ENCODE results near the gene BSX. TPM values are rescaled to one million over a fixed set of nuclear protein-coding genes. Genes with fewer than 3 reads are reported as not detected.

BSX gene
- total RNA-seq, 1 experiment from 2014 or later: not detected

- POLR2A ChIA-PET (ENCODE audit: low non-redundant PET): no interaction called here
- CTCF ChIA-PET: interaction anchor here (0.7 kb wide), 1 partner anchor 39 kb away, joined by 4 read pairs; no protein-coding TSS in a partner anchor
Measured at GRCh38 chr11:122951211-122951610, 30.4 kb downstream of the BSX start.

GRCh38 chr11:122938557-122938956 is 43.1 kb downstream of the BSX start:
- no peaks in the 10 kb centered on the region for H3K36me3 ChIP-seq (ENCODE audit: insufficient read depth, low read length, poor library complexity, severe bottlenecking)
- DNase-seq (ENCODE audit: low spot score): no peak
- no peaks in the 10 kb centered on the region for H3K9me3 ChIP-seq (ENCODE audit: low read depth, low read length, poor library complexity, severe bottlenecking)
- intact Hi-C loops (cut with micrococcal nuclease; ENCODE audit: unreplicated experiment): no loop called here
- ChIA-PET POLR2A (ENCODE audit: low non-redundant PET) (no interaction called here), CTCF (no interaction called here)
- BruUV-seq (replicated peaks): no TSS peak
- no peak overlapping the region for H3K4me3 ChIP-seq (ENCODE audit: low read depth, low read length, poor library complexity, severe bottlenecking)
- peaks cover 40% of the 10 kb centered on the region for H3K27me3 ChIP-seq (replicated peaks; ENCODE audit: insufficient read depth, low read depth, low read length, poor library complexity)
- no peak overlapping the region for H3K27ac ChIP-seq (ENCODE audit: low read depth, low read length, poor library complexity, severe bottlenecking)
- no peaks in the 10 kb centered on the region for H3K4me1 ChIP-seq (ENCODE audit: insufficient read depth, low read length, poor library complexity, severe bottlenecking)
- no peak for TF ChIP-seq CTCF (conservative IDR thresholded peaks at IDR 0.05; ENCODE audit: low read depth, low read length)
- TF ChIP-seq EZH2 (IDR thresholded peaks at IDR 0.05; ENCODE audit: borderline replicate concordance, low read depth, low read length, poor library complexity, severe bottlenecking): no peak

More at GRCh38 chr11:122951211-122951610, 30.4 kb downstream of the BSX start:
- Histone ChIP-seq H3K27me3 (replicated peaks; ENCODE audit: insufficient read depth, low read depth, low read length, poor library complexity) (peaks cover 30% of the 10 kb centered on the region), H3K27ac (ENCODE audit: low read depth, low read length, poor library complexity, severe bottlenecking) (no peak overlapping the region), H3K36me3 (ENCODE audit: insufficient read depth, low read length, poor library complexity, severe bottlenecking) (no peaks in the 10 kb centered on the region), H3K4me1 (ENCODE audit: insufficient read depth, low read length, poor library complexity, severe bottlenecking) (no peaks in the 10 kb centered on the region), H3K4me3 (ENCODE audit: low read depth, low read length, poor library complexity, severe bottlenecking) (no peak overlapping the region), H3K9me3 (ENCODE audit: low read depth, low read length, poor library complexity, severe bottlenecking) (no peaks in the 10 kb centered on the region)
- intact Hi-C loops (cut with micrococcal nuclease; ENCODE audit: unreplicated experiment): no loop called here
- no peak for TF ChIP-seq EZH2 (IDR thresholded peaks at IDR 0.05; ENCODE audit: borderline replicate concordance, low read depth, low read length, poor library complexity, severe bottlenecking)
- TF ChIP-seq CTCF (conservative IDR thresholded peaks at IDR 0.05; ENCODE audit: low read depth, low read length): no peak
- no peak for DNase-seq (ENCODE audit: low spot score)
- no TSS peak for BruUV-seq (replicated peaks)

GRCh38 chr11:122937983-122938382 is 43.7 kb downstream of the BSX start:
- Histone ChIP-seq H3K9me3 (ENCODE audit: low read depth, low read length, poor library complexity, severe bottlenecking) (no peaks in the 10 kb centered on the region), H3K36me3 (ENCODE audit: insufficient read depth, low read length, poor library complexity, severe bottlenecking) (no peaks in the 10 kb centered on the region), H3K4me1 (ENCODE audit: insufficient read depth, low read length, poor library complexity, severe bottlenecking) (no peaks in the 10 kb centered on the region), H3K27ac (ENCODE audit: low read depth, low read length, poor library complexity, severe bottlenecking) (no peak overlapping the region), H3K27me3 (replicated peaks; ENCODE audit: insufficient read depth, low read depth, low read length, poor library complexity) (peaks cover 45% of the 10 kb centered on the region), H3K4me3 (ENCODE audit: low read depth, low read length, poor library complexity, severe bottlenecking) (no peak overlapping the region)
- TF ChIP-seq EZH2 (IDR thresholded peaks at IDR 0.05; ENCODE audit: borderline replicate concordance, low read depth, low read length, poor library complexity, severe bottlenecking) (no peak), CTCF (conservative IDR thresholded peaks at IDR 0.05; ENCODE audit: low read depth, low read length) (no peak)
- CTCF ChIA-PET: no interaction called here
- intact Hi-C loops (cut with micrococcal nuclease; ENCODE audit: unreplicated experiment): no loop called here
- DNase-seq (ENCODE audit: low spot score): no peak
- POLR2A ChIA-PET (ENCODE audit: low non-redundant PET): no interaction called here
- no TSS peak for BruUV-seq (replicated peaks)
